ENCODE measurements around the gene IRAK2. TPM values are rescaled to one million over a fixed set of nuclear protein-coding genes. Genes with fewer than 3 reads are reported as not detected.

Gene IRAK2
- total RNA-seq, 2 donors from 2014 or later: 4.3 to 5.4 TPM

- ATAC-seq: no peak
- Mint-ChIP-seq H3K9me3 (no peaks in the 10 kb centered on the region), H3K36me3 (no peaks in the 10 kb centered on the region), H3K27ac (no peak overlapping the region)
- no peak for DNase-seq (ENCODE audit: low spot score in 2 of 2)
Observed at GRCh38 chr3:10177737-10178136, 13.0 kb downstream of the IRAK2 start.

DNA sequence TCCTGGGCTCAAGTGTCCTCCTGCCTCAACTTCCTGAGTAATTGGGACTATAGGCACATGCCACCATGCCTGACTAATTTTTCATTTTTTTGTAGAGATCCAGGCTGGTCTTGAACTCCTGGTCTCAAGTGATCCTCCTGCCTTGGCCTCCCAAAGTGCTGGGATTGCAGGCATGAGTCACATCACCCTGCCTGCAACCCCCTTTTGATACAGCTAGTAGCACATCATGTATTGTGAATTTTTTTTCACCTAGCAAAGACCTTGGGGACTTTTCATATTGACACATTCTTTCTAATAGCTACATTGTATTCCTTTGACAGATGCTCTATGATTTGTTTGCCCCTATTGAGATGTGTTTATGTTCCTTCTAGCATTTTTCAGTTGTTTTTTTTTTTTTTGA lies 14.2 kb downstream of the IRAK2 start:
- no peaks in the 10 kb centered on the region for H3K36me3 Mint-ChIP-seq
- peak overlapping the region in 1 of 2 donors; percentile 73 for H3K27ac Mint-ChIP-seq
- no peaks in the 10 kb centered on the region for H3K9me3 Mint-ChIP-seq
- no peak for ATAC-seq
- no peak for DNase-seq (ENCODE audit: low spot score in 2 of 2)

- H3K36me3 Mint-ChIP-seq: no peaks in the 10 kb centered on the region
- ATAC-seq (no peak), DNase-seq (ENCODE audit: low spot score in 2 of 2) (no peak)
- peak overlapping the region; percentile 32 to 73 for H3K27ac Mint-ChIP-seq
- H3K9me3 Mint-ChIP-seq: no peaks in the 10 kb centered on the region
Observed at GRCh38 chr3:10180289-10180688, 15.6 kb downstream of the IRAK2 start.

DNA sequence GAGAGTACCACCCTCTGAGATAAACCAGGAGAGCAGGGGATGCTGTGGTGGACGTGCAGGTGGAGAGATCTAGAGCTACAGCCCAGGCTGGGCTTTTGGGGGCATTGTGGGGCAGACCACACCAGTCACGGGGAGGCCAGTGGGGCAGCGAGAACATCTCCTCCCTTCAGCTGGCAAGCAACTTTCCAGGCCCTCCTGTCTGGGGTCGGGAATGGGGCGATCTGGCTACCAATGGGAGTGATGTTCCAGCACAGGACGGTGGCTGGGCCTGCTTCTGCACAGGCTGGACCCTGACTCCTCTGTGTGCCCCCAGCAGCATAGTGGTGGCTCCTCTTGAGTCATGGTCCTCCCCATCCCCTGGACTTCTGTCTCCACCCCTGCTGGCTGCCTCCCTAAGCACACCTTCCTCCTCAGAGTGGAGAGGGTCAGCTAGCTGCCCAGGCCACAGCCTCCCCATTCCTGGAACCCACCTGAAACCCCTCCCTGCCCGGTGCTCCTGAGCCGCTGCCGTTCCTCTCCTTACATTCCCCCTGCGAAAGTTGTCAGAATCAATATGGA lies 16.1 kb downstream of the IRAK2 start:
- no peaks in the 10 kb centered on the region for H3K9me3 Mint-ChIP-seq
- peak overlapping the region; percentile 32 to 73 for H3K27ac Mint-ChIP-seq
- DNase-seq (ENCODE audit: low spot score in 2 of 2): no peak
- ATAC-seq: no peak
- H3K36me3 Mint-ChIP-seq: no peaks in the 10 kb centered on the region

- ATAC-seq: no peak
- no peaks in the 10 kb centered on the region for H3K9me3 Mint-ChIP-seq
- no peak overlapping the region for H3K27ac Mint-ChIP-seq
- peaks cover 0 to 2% of the 10 kb centered on the region in 2 donors for H3K36me3 Mint-ChIP-seq
- DNase-seq (ENCODE audit: low spot score in 2 of 2): no peak
Observed at GRCh38 chr3:10182950-10183349, 18.2 kb downstream of the IRAK2 start.

DNA sequence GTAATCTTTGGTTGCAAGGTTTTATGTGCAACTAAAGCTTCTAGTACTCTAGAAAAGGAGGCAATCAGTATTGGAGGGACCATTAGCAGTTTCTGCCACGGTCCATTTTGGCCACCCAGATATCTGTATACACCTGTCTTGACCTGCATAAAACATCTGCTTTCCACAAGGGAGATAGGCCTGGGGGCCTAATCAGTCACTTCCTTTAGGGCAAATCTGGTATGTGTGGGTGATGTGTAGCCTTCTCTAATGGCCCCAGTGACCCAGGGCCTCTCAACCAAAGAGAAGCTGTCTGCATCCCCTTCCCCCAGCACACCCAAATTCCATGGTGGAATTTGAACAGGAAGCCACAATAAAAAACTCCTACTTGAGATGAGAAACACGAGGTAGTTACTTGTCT lies 19.5 kb downstream of the IRAK2 start:
- H3K27ac Mint-ChIP-seq: no peak overlapping the region
- H3K9me3 Mint-ChIP-seq: no peaks in the 10 kb centered on the region
- ATAC-seq (no peak), DNase-seq (ENCODE audit: low spot score in 2 of 2) (no peak)
- H3K36me3 Mint-ChIP-seq: peaks cover 0 to 10% of the 10 kb centered on the region in 2 donors

DNA sequence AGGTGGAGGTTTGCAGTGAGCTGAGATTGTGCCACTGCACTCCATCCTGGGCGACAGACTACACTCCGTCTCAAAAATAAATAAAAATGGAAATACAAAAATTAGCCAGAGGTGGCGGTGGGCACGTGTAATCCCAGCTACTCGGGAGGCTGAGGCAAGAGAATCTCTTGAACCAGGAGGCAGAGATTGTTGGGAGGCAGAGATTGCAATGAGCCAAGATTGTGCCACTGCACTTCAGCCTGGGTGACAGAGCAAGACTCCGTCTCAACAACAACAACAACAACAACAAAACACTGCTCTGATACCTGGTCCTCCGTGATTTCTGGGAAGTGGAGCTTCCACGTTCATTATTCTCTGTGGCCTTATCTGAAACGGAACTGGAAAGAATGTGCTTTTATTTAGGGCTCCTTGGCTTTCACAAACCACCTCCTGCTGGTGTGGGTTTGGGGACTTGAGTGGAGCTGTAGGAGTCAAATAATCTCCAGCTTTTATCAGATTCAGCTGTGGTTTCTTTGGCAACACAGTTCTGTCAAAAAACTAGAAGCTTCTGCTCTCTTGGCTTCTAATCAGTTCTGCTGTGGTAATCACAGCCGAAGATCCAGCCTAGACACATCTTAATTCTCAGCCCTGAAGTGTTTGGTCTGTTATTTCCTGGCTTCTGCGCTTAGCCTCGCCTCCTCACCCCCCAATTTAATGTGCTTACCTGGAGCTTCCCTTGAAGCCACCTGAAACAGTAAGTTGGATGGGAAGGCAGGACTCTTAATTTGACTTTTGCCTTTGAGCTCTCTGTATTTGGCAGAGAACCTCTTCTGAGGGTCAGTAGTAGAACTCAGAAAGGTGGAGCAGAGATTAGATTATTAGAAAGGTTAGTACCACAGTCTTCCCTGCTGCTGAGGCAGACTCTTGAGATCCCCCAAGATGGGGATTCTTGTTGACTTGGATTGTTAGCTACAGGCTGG lies 21.4 kb downstream of the IRAK2 start:
- DNase-seq (ENCODE audit: low spot score in 2 of 2): no peak
- peak overlapping the region; percentile 24 to 85 for H3K27ac Mint-ChIP-seq
- H3K36me3 Mint-ChIP-seq: peaks cover 0 to 14% of the 10 kb centered on the region in 2 donors
- no peak for ATAC-seq
- H3K9me3 Mint-ChIP-seq: no peaks in the 10 kb centered on the region

DNA sequence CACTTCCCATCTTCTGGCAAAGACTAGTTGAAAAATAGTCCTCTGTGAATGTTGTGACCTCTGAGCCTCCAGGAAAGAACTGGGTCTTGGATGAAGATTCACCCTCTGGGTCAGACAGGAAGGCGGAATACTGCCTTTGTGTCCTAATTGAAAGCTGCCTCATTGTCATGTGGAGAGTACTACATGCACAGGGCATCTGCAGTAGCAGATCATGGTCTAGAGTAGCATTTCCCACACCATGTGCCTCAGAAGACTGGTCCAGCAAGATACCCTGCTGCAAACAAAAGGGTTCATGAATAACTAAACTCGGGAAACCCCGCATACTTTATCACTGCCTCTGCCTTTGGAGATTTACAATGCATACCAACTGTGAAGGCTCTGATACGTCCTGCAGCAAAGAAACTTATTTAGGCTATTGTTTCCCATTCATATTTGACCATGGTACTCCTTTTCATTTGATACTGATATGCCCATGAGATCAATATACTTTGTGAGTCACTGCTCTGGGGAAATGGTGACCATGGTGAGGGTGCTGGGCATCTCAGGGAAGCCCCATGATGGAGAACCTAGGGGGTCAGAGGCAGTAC lies 22.7 kb downstream of the IRAK2 start:
- peak overlapping the region in 1 of 2 donors; percentile 29 for H3K27ac Mint-ChIP-seq
- DNase-seq (ENCODE audit: low spot score in 2 of 2) (no peak), ATAC-seq (no peak)
- no peaks in the 10 kb centered on the region for H3K9me3 Mint-ChIP-seq
- H3K36me3 Mint-ChIP-seq: peaks cover 0 to 14% of the 10 kb centered on the region in 2 donors

DNA sequence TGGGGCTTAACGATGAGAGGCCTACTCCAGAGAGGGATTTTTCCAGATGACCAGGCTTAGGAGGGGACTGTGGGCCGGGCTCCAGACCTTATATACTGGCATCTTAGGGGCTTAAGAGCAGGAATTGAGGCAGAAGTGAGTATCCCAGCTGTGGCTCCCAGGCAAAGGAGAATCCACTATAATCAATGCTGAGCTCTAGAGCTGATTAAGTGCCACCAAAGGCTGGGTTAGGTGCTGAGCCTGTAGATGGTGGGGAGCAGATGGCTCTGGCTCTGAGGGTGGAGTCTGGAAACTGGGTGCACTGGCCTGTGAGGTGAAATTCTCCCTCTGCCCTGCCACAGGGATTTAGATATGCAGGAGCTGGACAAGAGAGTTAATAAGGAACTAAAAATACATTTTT lies 23.2 kb downstream of the IRAK2 start:
- peaks cover 0 to 14% of the 10 kb centered on the region in 2 donors for H3K36me3 Mint-ChIP-seq
- ATAC-seq (no peak), DNase-seq (ENCODE audit: low spot score in 2 of 2) (no peak)
- peak overlapping the region in 1 of 2 donors; percentile 29 for H3K27ac Mint-ChIP-seq
- H3K9me3 Mint-ChIP-seq: no peaks in the 10 kb centered on the region

DNA sequence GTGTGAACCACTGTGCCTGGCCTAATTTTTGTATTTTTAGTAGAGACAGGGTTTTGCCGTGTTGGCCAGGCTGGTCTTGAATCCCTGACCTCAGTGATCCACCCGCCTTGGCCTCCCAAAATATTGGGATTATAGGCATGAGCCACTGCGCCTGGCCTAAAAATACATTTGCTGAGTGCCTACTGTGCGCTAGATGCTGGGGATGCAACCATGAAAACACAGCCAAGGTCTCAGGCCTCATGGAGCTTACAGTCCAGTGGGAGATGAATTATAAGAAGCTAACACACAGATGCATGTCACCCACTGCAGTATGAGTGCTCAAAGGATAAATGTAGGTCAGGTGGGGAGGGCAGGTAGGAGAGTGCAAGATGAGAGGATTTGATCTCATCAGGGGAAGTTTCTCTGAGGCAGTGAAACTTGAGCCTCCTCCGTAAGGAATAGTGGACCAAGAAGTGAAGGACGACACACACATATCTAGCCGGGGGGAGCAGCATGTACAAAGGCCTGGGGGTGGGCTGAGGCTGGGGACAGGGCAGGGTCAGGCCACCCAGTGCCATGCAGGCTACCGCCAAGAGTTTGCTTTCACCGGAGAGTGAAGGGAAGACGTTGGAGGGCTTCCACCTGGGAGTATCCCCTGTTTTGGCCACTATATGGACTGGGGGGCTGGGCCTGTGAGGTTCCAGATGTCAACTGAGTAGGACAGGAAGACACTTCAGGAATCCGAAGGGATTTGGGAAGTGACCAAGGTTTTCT lies 24.3 kb downstream of the IRAK2 start:
- no peak for DNase-seq (ENCODE audit: low spot score in 2 of 2)
- H3K36me3 Mint-ChIP-seq: peaks cover 0 to 14% of the 10 kb centered on the region in 2 donors
- peak overlapping the region; percentile 75 to 91 for H3K27ac Mint-ChIP-seq
- peak in 1 of 2 donors; percentile 1 for ATAC-seq
- H3K9me3 Mint-ChIP-seq: no peaks in the 10 kb centered on the region

DNA sequence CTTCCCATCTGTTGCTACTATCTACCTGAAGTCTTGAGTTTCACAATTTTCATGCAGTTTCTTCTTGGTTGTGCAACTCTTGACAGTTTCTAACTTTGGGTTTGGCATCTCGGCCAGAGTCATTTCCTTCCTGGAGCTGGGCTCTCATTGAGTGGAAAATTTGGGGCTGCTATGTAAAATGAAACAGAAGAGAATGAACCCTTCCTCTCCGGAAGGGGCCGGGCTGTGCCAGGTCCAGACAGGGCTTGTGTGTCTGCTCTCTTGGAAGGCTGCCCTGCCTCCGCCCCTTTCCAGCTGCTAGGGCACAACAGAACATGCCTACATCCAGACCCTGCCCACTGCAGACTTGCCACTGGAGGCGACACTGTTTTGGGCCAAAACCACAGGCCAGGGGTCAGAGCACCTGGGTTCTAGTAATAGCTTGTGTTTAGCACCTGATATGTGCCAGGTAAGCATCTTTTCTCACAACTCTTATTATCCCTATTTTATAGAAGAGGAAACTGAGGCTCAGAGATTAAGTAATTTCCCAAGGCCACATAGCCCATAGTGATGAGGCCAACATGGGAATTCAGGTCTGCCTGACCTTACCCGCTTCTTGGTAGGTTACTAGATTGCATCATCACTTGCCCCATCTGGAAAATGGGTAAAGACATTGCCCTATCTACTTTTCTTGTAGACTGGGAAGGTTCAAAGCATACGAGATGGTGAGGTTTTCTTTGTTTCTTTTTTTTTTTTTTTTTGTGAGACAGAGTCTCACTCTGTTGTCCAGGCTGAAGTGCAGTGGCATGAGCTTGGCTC lies 25.0 kb downstream of the IRAK2 start:
- Mint-ChIP-seq H3K9me3 (no peaks in the 10 kb centered on the region), H3K36me3 (peaks cover 0 to 14% of the 10 kb centered on the region in 2 donors), H3K27ac (peak overlapping the region; percentile 75 to 91)
- DNase-seq (ENCODE audit: low spot score in 2 of 2) (peak; percentile 45 to 60), ATAC-seq (peak; percentile 56 to 61)

GRCh38 chr3:10192953-10193691 lies 28.4 kb downstream of the IRAK2 start:
- peak overlapping the region; percentile 86 to 95 for H3K27ac Mint-ChIP-seq
- peaks cover 0 to 10% of the 10 kb centered on the region in 2 donors for H3K36me3 Mint-ChIP-seq
- ATAC-seq (peak; percentile 42 to 55), DNase-seq (ENCODE audit: low spot score in 2 of 2) (peak in 1 of 2 donors; percentile 64)
- no peaks in the 10 kb centered on the region for H3K9me3 Mint-ChIP-seq

- DNase-seq (ENCODE audit: low spot score in 2 of 2) (no peak), ATAC-seq (no peak)
- Mint-ChIP-seq H3K36me3 (peaks cover 0 to 8% of the 10 kb centered on the region in 2 donors), H3K9me3 (no peaks in the 10 kb centered on the region), H3K27ac (peak overlapping the region; percentile 86 to 95)
Observed at GRCh38 chr3:10193692-10194327, 29.1 kb downstream of the IRAK2 start.

- Mint-ChIP-seq H3K36me3 (peaks cover 0 to 1% of the 10 kb centered on the region in 2 donors), H3K9me3 (no peaks in the 10 kb centered on the region), H3K27ac (peak overlapping the region; percentile 86 to 95)
- DNase-seq (ENCODE audit: low spot score in 2 of 2) (peak; percentile 30 to 61), ATAC-seq (peak; percentile 8 to 16)
Observed at GRCh38 chr3:10194328-10195071, 29.8 kb downstream of the IRAK2 start.

Measured in activated naive CD4-positive, alpha-beta T cell treated with anti-CD3 and anti-CD28 coated beads, Interleukin-2, amount 50 U/mL, for 72 hours (primary cell).